ENCODE measurements around the gene GOSR2.
"Not testable (repeated sequence)": the region's sequence is repeated elsewhere in the genome, so short reads cannot be mapped to it uniquely, and the experiment has no call there.

The GOSR2 gene

GRCh38 chr17:46964315-46965265 is 41.6 kb downstream of the GOSR2 start:
- DNase-seq (ENCODE audit: low spot score): no peak

GRCh38 chr17:46968224-46968834 is 45.4 kb downstream of the GOSR2 start:
- no peak for DNase-seq (ENCODE audit: low spot score)

DNA sequence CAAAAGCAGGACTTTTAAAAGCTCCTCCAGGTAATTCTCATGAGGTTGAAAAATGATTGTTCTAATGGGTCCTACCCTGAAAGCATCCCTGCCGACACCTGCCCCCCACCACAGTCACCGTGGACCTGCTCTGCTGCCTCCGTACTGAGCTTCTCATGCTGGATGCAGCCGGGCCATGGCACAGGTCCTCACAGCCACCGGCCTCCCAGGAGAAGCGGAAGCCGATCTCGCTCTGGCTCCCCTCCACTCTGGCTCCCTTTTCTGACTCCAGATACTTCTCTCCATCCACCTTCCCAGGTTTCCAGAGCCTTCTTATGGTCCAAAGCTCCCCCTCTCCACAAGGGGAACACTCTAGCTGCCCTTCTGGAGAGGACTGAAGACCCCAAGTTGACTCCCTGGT is 45.9 kb downstream of the GOSR2 start:
- no peak for DNase-seq (ENCODE audit: low spot score)

GRCh38 chr17:46971647-46972300 is 48.8 kb downstream of the GOSR2 start:
- DNase-seq (ENCODE audit: low spot score): no peak

- DNase-seq (ENCODE audit: low spot score): no peak
These were observed 49.4 kb downstream of the GOSR2 start for GRCh38 chr17:46972346-46972745.

DNA sequence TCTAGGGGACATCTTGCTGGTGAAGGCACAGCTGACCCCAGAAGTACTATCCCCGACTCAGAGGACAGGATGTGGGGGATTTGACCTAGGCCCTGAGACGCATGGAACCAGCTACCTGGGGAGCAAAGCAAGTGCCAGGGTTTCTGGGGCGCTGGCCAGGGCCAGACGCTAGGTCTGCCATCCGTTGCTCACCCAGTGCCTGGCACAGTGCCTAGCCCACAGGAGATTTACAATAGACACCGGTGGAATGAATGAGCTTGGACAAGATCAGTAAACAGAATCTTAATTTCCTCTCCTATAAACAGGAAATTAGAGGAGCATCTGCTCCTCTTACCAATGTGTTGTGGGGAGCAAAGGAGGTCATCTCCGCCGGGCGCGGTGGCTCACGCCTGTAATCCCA is 51.1 kb downstream of the GOSR2 start:
- DNase-seq (ENCODE audit: low spot score): no peak

- no peak for DNase-seq (ENCODE audit: low spot score)
These were observed 52.3 kb downstream of the GOSR2 start for GRCh38 chr17:46975287-46975686.

GRCh38 chr17:46976626-46977270 is 53.8 kb downstream of the GOSR2 start:
- DNase-seq (ENCODE audit: low spot score): no peak

- DNase-seq (ENCODE audit: low spot score): peak; percentile 82
These were observed 54.4 kb downstream of the GOSR2 start for GRCh38 chr17:46977348-46977747.

DNA sequence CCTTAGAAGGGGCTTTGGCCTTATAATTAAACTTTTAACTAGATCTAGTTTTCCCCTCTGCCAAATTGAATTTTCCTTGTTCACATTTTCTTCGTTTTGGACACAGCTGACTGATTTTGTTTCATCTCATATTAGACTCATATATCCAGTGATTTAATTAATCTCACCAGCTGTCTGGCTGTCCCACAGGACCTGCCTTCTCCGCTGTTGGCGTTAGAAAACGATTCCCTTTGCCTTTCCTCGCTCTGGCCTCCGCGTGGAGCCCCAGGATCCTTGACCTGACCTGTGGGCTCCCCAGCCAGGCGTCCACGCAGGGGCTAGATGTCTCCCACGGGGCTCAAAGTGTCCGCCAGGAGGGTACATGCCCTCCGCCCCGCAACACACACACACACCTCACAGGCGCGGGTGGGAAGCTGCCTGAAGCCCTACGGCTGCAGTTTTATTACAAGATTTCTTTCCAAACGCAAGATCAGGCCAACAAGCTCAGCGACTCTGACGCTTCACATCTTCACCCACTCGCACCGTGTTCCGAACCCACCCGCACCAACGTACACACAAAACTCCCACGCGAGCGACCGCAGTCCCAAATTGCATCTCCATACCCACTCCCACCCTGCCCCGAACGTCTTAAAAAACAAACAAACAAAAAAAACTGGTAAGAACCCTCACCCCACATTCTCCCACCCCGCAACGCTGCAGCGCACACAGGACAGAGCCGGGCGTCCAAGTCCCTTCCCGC is 55.0 kb downstream of the GOSR2 start:
- peak; percentile 68 for DNase-seq (ENCODE audit: low spot score)

- DNase-seq (ENCODE audit: low spot score): peak; percentile 71
These were observed 55.7 kb downstream of the GOSR2 start for GRCh38 chr17:46978489-46979146.

DNA sequence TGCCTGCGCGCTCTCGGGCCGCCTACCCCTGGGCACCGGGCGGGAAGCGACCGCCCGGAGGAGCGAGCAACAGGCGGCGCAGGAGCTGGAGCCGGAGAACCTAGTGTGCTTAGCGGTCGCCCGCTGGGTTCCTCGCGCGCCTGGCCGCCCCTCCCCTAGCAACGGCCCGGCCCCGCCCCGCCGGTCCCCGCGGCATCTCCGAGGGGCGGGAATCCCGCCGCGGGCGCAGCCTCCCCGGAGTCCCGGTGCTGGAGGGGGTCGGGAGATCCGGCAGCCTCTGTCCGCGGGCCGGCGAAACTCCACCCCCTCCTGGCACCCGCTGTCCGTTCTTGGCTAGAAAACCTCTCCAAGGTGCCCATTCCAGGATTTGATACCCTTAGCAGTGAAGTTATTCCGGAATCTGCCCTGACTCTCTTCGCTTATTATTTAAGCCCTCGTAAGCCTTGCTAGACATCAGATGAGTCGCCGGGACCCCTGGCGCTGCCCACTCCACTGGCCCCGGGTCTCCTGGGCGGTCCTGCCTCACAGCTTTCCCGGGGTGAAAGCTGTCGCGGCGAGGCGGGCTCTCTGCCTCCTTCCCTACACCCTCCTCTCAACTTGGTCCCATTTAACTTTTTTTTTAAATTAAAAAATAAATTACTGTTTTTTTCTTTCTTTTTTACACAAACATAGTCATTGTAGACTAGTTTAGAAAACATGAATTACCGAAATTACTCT is 56.3 kb downstream of the GOSR2 start, which contains the start of gene RPRML:
Gene RPRML, minus strand, starts transcription at position 107 of the 717 bp plus-strand sequence. CDS start 246 bp downstream, outside the sequence.
- peak; percentile 87 for DNase-seq (ENCODE audit: low spot score)

DNA sequence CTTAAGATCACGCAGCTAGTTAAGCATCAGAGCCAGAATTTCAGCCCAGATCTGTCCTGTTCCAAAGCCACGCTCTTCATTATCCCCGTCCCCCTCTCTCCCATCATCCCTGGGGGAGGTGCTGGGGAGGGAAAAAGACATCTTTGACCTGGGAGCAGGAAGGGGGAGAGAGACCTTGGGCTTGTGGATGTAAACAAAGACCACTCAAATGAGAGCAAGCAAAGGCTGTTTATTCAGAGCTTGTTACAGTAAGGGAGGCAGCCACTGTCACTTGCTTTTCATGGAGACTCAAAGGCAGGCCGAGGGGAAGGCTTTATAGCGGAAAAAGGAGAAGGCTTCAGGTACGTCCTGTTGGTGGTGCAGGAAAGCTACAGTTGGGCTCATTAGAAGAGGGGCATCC is 59.6 kb downstream of the GOSR2 start:
- no peak for DNase-seq (ENCODE audit: low spot score)

- DNase-seq (ENCODE audit: low spot score): no peak
These were observed 60.8 kb downstream of the GOSR2 start for GRCh38 chr17:46983782-46984181.

DNA sequence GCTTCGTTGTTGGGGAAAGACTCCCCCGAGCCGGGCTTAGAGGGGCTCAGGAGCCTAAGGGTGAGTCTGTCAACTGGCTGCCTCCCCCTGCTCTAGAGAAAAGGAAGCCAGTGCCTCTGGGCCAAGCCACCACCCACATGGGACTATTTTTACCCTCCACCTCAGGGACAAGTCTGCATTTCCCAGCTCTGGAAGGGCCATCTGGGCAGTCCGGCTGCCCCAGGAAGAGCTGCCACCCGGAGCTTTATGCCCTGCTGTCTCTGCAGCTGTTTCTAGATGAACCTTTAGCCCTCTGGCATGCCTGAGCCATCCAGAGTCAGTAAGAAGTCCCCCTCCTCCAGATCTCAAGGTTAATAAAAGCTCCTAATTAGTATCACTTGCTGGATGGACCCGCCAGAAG is 61.4 kb downstream of the GOSR2 start:
- DNase-seq (ENCODE audit: low spot score): no peak

DNA sequence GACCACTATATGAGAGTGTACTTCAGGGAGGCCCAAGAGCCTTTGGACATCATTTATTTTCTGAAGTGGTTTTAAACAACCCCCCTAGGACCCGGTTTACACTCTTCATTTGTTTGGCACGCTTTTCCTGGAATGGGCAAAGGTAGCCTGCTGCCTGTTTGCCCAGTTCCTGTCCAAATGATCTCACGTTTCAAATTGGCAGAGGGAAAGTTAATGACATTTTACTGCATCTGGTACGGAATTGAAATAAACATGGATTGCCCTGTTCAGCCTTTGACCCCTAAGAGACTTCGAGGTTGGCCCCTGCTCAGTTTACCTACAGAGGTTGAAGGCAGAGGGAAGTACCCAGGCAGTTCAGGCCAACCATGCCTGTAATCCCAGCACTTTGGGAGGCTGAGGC is 61.9 kb downstream of the GOSR2 start:
- DNase-seq (ENCODE audit: low spot score): no peak

- DNase-seq (ENCODE audit: low spot score): no peak
These were observed 63.4 kb downstream of the GOSR2 start for GRCh38 chr17:46986366-46986765.

- DNase-seq (ENCODE audit: low spot score): not testable (repeated sequence)
These were observed 65.0 kb downstream of the GOSR2 start for GRCh38 chr17:46987927-46988326.

GRCh38 chr17:46989637-46990431 is 66.9 kb downstream of the GOSR2 start:
- no peak for DNase-seq (ENCODE audit: low spot score)

Data from D341Med (cell line).